Measurements from ENCODE around the gene SEPTIN12. TPM values are rescaled to one million over a fixed set of nuclear protein-coding genes. Genes with fewer than 3 reads are reported as not detected.
"Not testable (repeated sequence)": the region's sequence is repeated elsewhere in the genome, so short reads cannot be mapped to it uniquely, and the experiment has no call there.

SEPTIN12 gene
- total RNA-seq, 5 donors from 2014 or later (not counting 1 experiment from before 2014, with no cell fraction given) = not detected

DNA sequence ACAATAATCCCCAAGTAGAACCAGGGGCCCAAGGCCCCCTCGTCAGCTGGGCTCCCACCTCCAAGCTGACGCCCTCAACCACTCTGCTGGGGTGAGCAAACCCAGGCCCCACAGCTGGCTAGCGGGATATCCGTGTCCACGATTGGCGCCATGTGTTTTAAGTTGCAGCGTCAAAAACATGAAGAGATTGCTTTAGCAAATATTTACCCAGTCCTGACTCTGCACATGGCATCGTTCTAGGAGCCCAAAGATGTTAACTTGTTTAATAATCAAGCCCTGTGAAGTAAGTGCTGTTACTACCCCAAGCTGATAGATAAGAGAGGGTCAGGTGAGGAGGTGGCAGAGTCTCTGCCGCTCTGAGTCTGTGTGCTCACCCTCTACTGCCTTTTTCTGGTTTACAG lies 344 bp upstream of the SEPTIN12 start:
- Histone ChIP-seq H3K4me3 (ENCODE audit: control insufficient read depth in 1 of 2, extremely low read depth in 1 of 2, low read length in 1 of 2) (no peak overlapping the region), H3K36me3 (ENCODE audit: control insufficient read depth in 2 of 2, extremely low read depth in 1 of 2, insufficient read depth in 1 of 2, low read length in 1 of 2) (no peaks in the 10 kb centered on the region), H3K27ac (ENCODE audit: low read length) (no peak overlapping the region), H3K9me3 (no peaks in the 10 kb centered on the region), H3K27me3 (replicated peaks in 1 of 2; ENCODE audit: control insufficient read depth in 2 of 2, extremely low read depth in 1 of 2, insufficient read depth in 2 of 2, low read length in 1 of 2) (peaks cover 0 to 9% of the 10 kb centered on the region in 2 experiments), H3K4me1 (ENCODE audit: control insufficient read depth in 1 of 2, extremely low read depth in 1 of 2, insufficient read depth in 2 of 2, low read length in 2 of 2) (no peaks in the 10 kb centered on the region)
- no peaks in the 10 kb centered on the region for H3K4me1 Mint-ChIP-seq
- H3K4me3 Mint-ChIP-seq = no peak overlapping the region
- 64% methylated on average over 2 of the region's 9 CpGs for WGBS (ENCODE audit: insufficient coverage)
- no peaks in the 10 kb centered on the region for H3K9me3 Mint-ChIP-seq
- ChIA-PET POLR2A (interaction anchor here in 1 of 2 donors (0.7 kb wide), 1 partner anchor 78 kb away, joined by 3 read pairs; no protein-coding TSS in a partner anchor), CTCF (no interaction called here)
- no peak for DNase-seq
- H3K27ac Mint-ChIP-seq = no peak overlapping the region
- no peaks in the 10 kb centered on the region for H3K36me3 Mint-ChIP-seq
- ATAC-seq (replicated peaks in 1 of 4) = no peak
- H3K27me3 Mint-ChIP-seq = peaks cover 0 to 2% of the 10 kb centered on the region in 2 donors

- no peak overlapping the region for H3K27ac Mint-ChIP-seq
- DNase-seq (no peak), ATAC-seq (replicated peaks in 1 of 4) (no peak)
- H3K36me3 Mint-ChIP-seq = no peaks in the 10 kb centered on the region
- ChIA-PET CTCF (no interaction called here), POLR2A (no interaction called here)
- Histone ChIP-seq H3K27ac (ENCODE audit: low read length) (no peak overlapping the region), H3K4me3 (ENCODE audit: control insufficient read depth in 1 of 2, extremely low read depth in 1 of 2, low read length in 1 of 2) (no peak overlapping the region), H3K27me3 (replicated peaks in 1 of 2; ENCODE audit: control insufficient read depth in 2 of 2, extremely low read depth in 1 of 2, insufficient read depth in 2 of 2, low read length in 1 of 2) (peaks cover 0 to 9% of the 10 kb centered on the region in 2 experiments), H3K36me3 (ENCODE audit: control insufficient read depth in 2 of 2, extremely low read depth in 1 of 2, insufficient read depth in 1 of 2, low read length in 1 of 2) (no peaks in the 10 kb centered on the region), H3K4me1 (ENCODE audit: control insufficient read depth in 1 of 2, extremely low read depth in 1 of 2, insufficient read depth in 2 of 2, low read length in 2 of 2) (no peaks in the 10 kb centered on the region), H3K9me3 (no peaks in the 10 kb centered on the region)
- no peaks in the 10 kb centered on the region for H3K4me1 Mint-ChIP-seq
- WGBS (ENCODE audit: insufficient coverage) = 84% methylated on average over 2 of the region's 8 CpGs
- no peaks in the 10 kb centered on the region for H3K9me3 Mint-ChIP-seq
- H3K4me3 Mint-ChIP-seq = no peak overlapping the region
- peaks cover 0 to 2% of the 10 kb centered on the region in 2 donors for H3K27me3 Mint-ChIP-seq
Observed at GRCh38 chr16:4787068-4787467, 1.1 kb downstream of the SEPTIN12 start.

DNA sequence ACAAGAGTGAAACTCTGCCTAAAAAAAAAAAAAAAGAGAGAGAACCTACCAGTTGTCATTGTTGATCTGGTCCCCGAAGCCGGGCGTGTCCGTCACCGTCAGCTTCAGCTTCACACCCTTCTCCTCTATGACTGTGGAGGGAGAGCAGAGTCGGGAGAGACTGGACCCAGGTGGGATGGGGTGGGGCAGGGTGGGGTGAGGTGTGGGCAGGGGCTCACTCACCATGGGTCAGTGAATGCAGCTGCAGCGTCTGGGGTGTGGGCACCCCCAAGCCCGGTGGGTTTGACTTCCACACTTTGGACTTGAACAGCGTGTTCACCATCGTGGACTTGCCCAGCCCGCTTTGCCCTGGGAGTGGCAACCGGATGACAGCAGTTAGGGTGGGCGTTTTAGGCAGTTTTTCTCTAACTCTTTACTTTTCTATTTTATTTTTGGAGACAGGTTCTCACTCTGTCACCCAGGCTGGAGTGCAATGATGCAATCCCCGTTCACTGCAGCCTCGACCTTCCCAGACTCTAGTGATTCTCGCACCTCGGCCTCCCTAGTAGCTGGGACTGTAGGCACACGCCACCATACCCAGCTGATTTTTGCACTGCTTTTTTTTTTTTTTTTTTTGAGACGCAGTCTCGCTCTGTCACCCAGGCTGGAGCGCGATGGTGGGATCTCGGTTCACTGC lies 2.2 kb downstream of the SEPTIN12 start:
- no peaks in the 10 kb centered on the region for H3K36me3 ChIP-seq (ENCODE audit: control insufficient read depth in 2 of 2, extremely low read depth in 1 of 2, insufficient read depth in 1 of 2, low read length in 1 of 2)
- no peak for DNase-seq
- H3K27me3 ChIP-seq (replicated peaks in 1 of 2; ENCODE audit: control insufficient read depth in 2 of 2, extremely low read depth in 1 of 2, insufficient read depth in 2 of 2, low read length in 1 of 2) = peaks cover 0 to 9% of the 10 kb centered on the region in 2 experiments
- peaks cover 0 to 2% of the 10 kb centered on the region in 2 donors for H3K27me3 Mint-ChIP-seq
- H3K4me3 ChIP-seq (ENCODE audit: control insufficient read depth in 1 of 2, extremely low read depth in 1 of 2, low read length in 1 of 2) = no peak overlapping the region
- H3K9me3 ChIP-seq = no peaks in the 10 kb centered on the region
- no peaks in the 10 kb centered on the region for H3K4me1 ChIP-seq (ENCODE audit: control insufficient read depth in 1 of 2, extremely low read depth in 1 of 2, insufficient read depth in 2 of 2, low read length in 2 of 2)
- no peak overlapping the region for H3K27ac Mint-ChIP-seq
- H3K36me3 Mint-ChIP-seq = no peaks in the 10 kb centered on the region
- H3K27ac ChIP-seq (ENCODE audit: low read length) = no peak overlapping the region
- H3K4me3 Mint-ChIP-seq = no peak overlapping the region
- WGBS (ENCODE audit: insufficient coverage) = 91% methylated on average over 8 of the region's 23 CpGs
- ChIA-PET POLR2A (no interaction called here), CTCF (no interaction called here)
- no peaks in the 10 kb centered on the region for H3K4me1 Mint-ChIP-seq
- no peaks in the 10 kb centered on the region for H3K9me3 Mint-ChIP-seq
- ATAC-seq (replicated peaks in 1 of 4) = no peak

DNA sequence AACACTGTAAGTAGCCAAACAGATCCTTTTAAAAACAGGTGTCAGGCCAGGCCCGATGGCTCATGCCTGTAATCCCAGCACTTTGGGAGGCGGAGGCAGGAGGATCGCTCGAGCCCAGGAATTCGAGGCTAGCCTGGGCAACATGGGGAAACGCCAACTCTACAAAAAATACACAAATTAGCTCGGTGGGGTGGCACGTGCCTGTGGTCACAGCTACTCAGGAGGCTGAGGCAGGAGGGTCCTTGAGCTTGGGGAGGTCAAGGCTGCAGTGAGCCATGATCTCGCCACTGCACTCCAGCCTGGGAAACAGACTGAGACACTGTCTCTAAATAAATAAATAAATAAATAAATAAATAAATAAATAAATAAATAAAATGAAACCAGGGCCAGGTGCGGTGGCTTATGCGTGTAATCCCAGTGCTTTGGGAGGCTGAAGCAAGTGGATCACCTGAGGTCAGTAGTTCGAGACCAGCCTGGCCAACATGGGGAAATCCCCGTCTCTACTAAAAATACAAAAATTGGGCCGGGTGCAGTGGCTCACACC lies 3.6 kb downstream of the SEPTIN12 start:
- not testable (repeated sequence) for ATAC-seq (replicated peaks in 1 of 4); H3K4me1 Mint-ChIP-seq
- WGBS (ENCODE audit: insufficient coverage) = 94% methylated on average over 8 of the region's 14 CpGs

DNA sequence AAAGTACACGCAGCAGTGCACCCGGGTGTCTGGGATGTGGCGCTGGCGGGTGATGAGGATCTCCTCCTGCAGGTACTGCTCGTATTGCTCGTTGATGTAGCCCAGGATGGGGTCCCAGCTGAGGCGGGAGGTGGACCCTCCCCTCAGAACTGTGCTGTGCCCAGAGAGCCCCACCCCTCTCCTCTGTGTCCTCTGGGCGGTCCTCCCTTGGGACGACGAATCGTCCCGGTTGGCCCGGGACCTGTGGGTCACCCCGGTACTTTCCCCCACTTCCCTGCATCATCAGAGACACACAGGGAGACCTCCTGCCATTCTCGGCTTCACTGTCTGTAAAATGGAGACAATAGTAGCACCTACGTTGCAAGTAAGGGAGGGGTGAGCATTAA lies 4.2 kb downstream of the SEPTIN12 start:
- H3K9me3 Mint-ChIP-seq = no peaks in the 10 kb centered on the region
- Histone ChIP-seq H3K27me3 (replicated peaks in 1 of 2; ENCODE audit: control insufficient read depth in 2 of 2, extremely low read depth in 1 of 2, insufficient read depth in 2 of 2, low read length in 1 of 2) (peaks cover 0 to 3% of the 10 kb centered on the region in 2 experiments), H3K4me1 (ENCODE audit: control insufficient read depth in 1 of 2, extremely low read depth in 1 of 2, insufficient read depth in 2 of 2, low read length in 2 of 2) (no peaks in the 10 kb centered on the region), H3K9me3 (no peaks in the 10 kb centered on the region), H3K4me3 (ENCODE audit: control insufficient read depth in 1 of 2, extremely low read depth in 1 of 2, low read length in 1 of 2) (no peak overlapping the region), H3K27ac (ENCODE audit: low read length) (no peak overlapping the region), H3K36me3 (ENCODE audit: control insufficient read depth in 2 of 2, extremely low read depth in 1 of 2, insufficient read depth in 1 of 2, low read length in 1 of 2) (no peaks in the 10 kb centered on the region)
- no peaks in the 10 kb centered on the region for H3K4me1 Mint-ChIP-seq
- H3K36me3 Mint-ChIP-seq = no peaks in the 10 kb centered on the region
- peaks cover 0 to 2% of the 10 kb centered on the region in 2 donors for H3K27me3 Mint-ChIP-seq
- 82% methylated on average over 8 of the region's 16 CpGs for WGBS (ENCODE audit: insufficient coverage)
- ATAC-seq (replicated peaks in 1 of 4) = no peak
- DNase-seq = no peak
- H3K4me3 Mint-ChIP-seq = no peak overlapping the region
- ChIA-PET POLR2A (no interaction called here), CTCF (no interaction called here)
- H3K27ac Mint-ChIP-seq = no peak overlapping the region

More for the DNA sequence above, 3.6 kb downstream of the SEPTIN12 start:
- H3K9me3 ChIP-seq; H3K27ac ChIP-seq (ENCODE audit: low read length); DNase-seq; CTCF ChIA-PET; H3K4me1 ChIP-seq (ENCODE audit: control insufficient read depth in 1 of 2, extremely low read depth in 1 of 2, insufficient read depth in 2 of 2, low read length in 2 of 2); POLR2A ChIA-PET; H3K36me3 Mint-ChIP-seq; H3K36me3 ChIP-seq (ENCODE audit: control insufficient read depth in 2 of 2, extremely low read depth in 1 of 2, insufficient read depth in 1 of 2, low read length in 1 of 2); H3K27me3 Mint-ChIP-seq; H3K4me3 Mint-ChIP-seq; H3K27ac Mint-ChIP-seq; H3K4me3 ChIP-seq (ENCODE audit: control insufficient read depth in 1 of 2, extremely low read depth in 1 of 2, low read length in 1 of 2); H3K9me3 Mint-ChIP-seq; H3K27me3 ChIP-seq (replicated peaks in 1 of 2; ENCODE audit: control insufficient read depth in 2 of 2, extremely low read depth in 1 of 2, insufficient read depth in 2 of 2, low read length in 1 of 2): not testable (repeated sequence)

DNA sequence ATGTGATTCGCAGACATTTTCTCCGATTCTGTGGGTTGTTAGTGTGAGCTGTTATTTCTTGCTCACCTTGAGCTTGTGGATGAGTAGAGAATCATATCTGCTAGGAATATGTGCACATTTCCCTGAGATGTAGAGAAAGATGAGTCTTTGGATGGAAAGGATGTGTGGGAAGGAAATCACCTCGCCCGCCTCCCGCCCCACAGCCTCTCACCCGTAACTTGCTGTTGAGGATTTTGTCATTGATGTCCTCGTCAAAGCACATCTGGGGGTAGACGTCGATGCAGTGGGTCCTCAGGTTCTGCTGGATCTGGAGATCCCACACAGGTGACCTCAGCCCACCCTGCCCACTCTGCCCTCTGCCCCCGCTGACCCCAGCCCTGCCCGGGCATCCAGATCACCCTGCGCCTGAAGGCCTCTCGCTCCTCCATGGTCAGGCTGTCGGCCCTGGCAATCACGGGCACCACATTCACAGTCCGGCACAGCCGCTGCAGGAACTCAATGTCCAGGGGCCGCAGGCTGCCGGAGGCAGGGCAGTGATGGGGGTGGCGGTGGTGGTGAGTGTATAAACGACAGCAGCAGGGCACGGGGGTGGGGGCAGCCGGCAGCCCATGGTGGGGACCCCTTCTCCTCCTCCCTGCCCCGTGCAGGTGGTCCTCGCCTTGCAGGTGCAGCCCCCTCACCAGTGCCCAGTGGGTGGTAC lies 4.7 kb downstream of the SEPTIN12 start:
- CTCF ChIA-PET = no interaction called here
- DNase-seq = no peak

More for the DNA sequence above, 4.7 kb downstream of the SEPTIN12 start:
- ATAC-seq (replicated peaks in 1 of 4) = no peak
- peaks cover 0 to 3% of the 10 kb centered on the region in 2 experiments for H3K27me3 ChIP-seq (replicated peaks in 1 of 2; ENCODE audit: control insufficient read depth in 2 of 2, extremely low read depth in 1 of 2, insufficient read depth in 2 of 2, low read length in 1 of 2)
- H3K9me3 ChIP-seq = no peaks in the 10 kb centered on the region
- H3K27ac ChIP-seq (ENCODE audit: low read length) = no peak overlapping the region
- WGBS (ENCODE audit: insufficient coverage) = 89% methylated on average over 10 of the region's 25 CpGs
- Mint-ChIP-seq H3K36me3 (no peaks in the 10 kb centered on the region), H3K27me3 (peaks cover 0 to 2% of the 10 kb centered on the region in 2 donors), H3K4me3 (no peak overlapping the region), H3K9me3 (no peaks in the 10 kb centered on the region), H3K27ac (no peak overlapping the region), H3K4me1 (no peaks in the 10 kb centered on the region)
- POLR2A ChIA-PET = no interaction called here
- no peaks in the 10 kb centered on the region for H3K4me1 ChIP-seq (ENCODE audit: control insufficient read depth in 1 of 2, extremely low read depth in 1 of 2, insufficient read depth in 2 of 2, low read length in 2 of 2)
- H3K4me3 ChIP-seq (ENCODE audit: control insufficient read depth in 1 of 2, extremely low read depth in 1 of 2, low read length in 1 of 2) = no peak overlapping the region
- H3K36me3 ChIP-seq (ENCODE audit: control insufficient read depth in 2 of 2, extremely low read depth in 1 of 2, insufficient read depth in 1 of 2, low read length in 1 of 2) = no peaks in the 10 kb centered on the region

All from T-cell (primary cell).